B cell (primary cell): ENCODE data around the gene IL1R1. TPM values are rescaled to one million over a fixed set of nuclear protein-coding genes. Genes with fewer than 3 reads are reported as not detected.

Source experiments
- ATAC-seq: fragments of 200-7000 bp; cut with Tn5 transposase; one replicate; pipeline ENCODE4 v1.10.0; 2021; ENCODE audit warnings: low read depth, mild to moderate bottlenecking, moderate number of reproducible peaks, moderate library complexity
- CTCF ChIA-PET: fragments of 350-600 bp; sonication (Branson Sonifier 250); formaldehyde crosslinking; loops from one replicate; lab custom pipeline; 2021; ENCODE audit warnings: antibody characterized with exemption, inconsistent platforms; lab: Charles Lee
- POLR2A ChIA-PET: fragments of 350-600 bp; sonication (Branson Sonifier 250); formaldehyde crosslinking; loops from one replicate; lab custom pipeline; 2021; ENCODE audit warnings: antibody characterized with exemption; lab: Charles Lee
- DNase-seq: peaks from one replicate; pipeline ENCODE4 v3.0.0; 2013
- H2AFZ ChIP-seq: 2 replicates; pipeline ENCODE4 v1.6.1; 2012; ENCODE audit warnings: mild to moderate bottlenecking, low read depth, low read length; ENCODE audit not compliant: insufficient read depth, poor library complexity, severe bottlenecking
- H3K27ac ChIP-seq, 2 donors: 1 replicate in 1 of 2; 2 replicates in 1 of 2; pipeline ENCODE4 v1.5.1; 2012 to 2013; ENCODE audit warnings: low read length in 2 of 2, mild to moderate bottlenecking in 2 of 2, moderate library complexity in 1 of 2
- H3K27me3 ChIP-seq, 4 experiments: fragments of 200-600 bp in 1 of 4; sonication (generic) in 1 of 4; replicated peaks in 1 of 4; 1 replicate in 2 of 4; 2 replicates in 2 of 4; pipeline versions ENCODE4 v1.6.1 to v1.7.0; 2013 to 2016; ENCODE audit warnings: low read length in 3 of 4, mild to moderate bottlenecking in 2 of 4, mixed read lengths in 1 of 4, moderate library complexity in 1 of 4; ENCODE audit not compliant: insufficient read depth in 4 of 4, control insufficient read depth in 3 of 4; ENCODE audit errors: control extremely low read depth in 1 of 4
- H3K36me3 ChIP-seq, 2 experiments: replicated peaks in 1 of 2; 1 replicate in 1 of 2; 2 replicates in 1 of 2; pipeline versions ENCODE4 v1.6.1 to v1.7.1; 2013; ENCODE audit warnings: low read length in 1 of 2; ENCODE audit not compliant: insufficient read depth in 2 of 2, control insufficient read depth in 1 of 2; ENCODE audit errors: control extremely low read depth in 1 of 2, extremely low read depth in 1 of 2
- H3K4me1 ChIP-seq, 2 donors: fragments of 200-600 bp in 1 of 2; sonication (generic) in 1 of 2; 1 replicate in 1 of 2; 2 replicates in 1 of 2; pipeline versions ENCODE4 v1.5.1 to v1.6.1; 2013 to 2017; ENCODE audit warnings: low read length in 2 of 2; ENCODE audit not compliant: control insufficient read depth in 2 of 2, insufficient read depth in 2 of 2
- H3K4me2 ChIP-seq: replicated peaks from 2 replicates; pipeline ENCODE3; 2012; ENCODE audit warnings: mild to moderate bottlenecking, low read depth, low read length; ENCODE audit not compliant: poor library complexity, severe bottlenecking
- H3K4me3 ChIP-seq, 5 experiments: fragments of 200-600 bp in 1 of 5; sonication (generic) in 1 of 5; 1 replicate in 3 of 5; 2 replicates in 2 of 5; pipeline versions ENCODE4 v1.5.1 to v1.7.0; 2011 to 2016; ENCODE audit warnings: low read length in 4 of 5, mild to moderate bottlenecking in 4 of 5, low read depth in 2 of 5, control low read depth in 1 of 5, moderate library complexity in 1 of 5; ENCODE audit not compliant: insufficient read depth in 1 of 5; ENCODE audit errors: control extremely low read depth in 1 of 5, extremely low read depth in 1 of 5
- H3K79me2 ChIP-seq: fragments of 200-600 bp; sonication (generic); one replicate; pipeline ENCODE4 v1.6.0; 2016; ENCODE audit warnings: low read length; ENCODE audit not compliant: control insufficient read depth, insufficient read depth
- H3K9ac ChIP-seq: fragments of 200-600 bp; sonication (generic); 2 replicates; pipeline ENCODE4 v1.6.1; 2017; ENCODE audit warnings: mild to moderate bottlenecking, low read length, moderate library complexity
- H3K9me3 ChIP-seq, 3 donors: one replicate each; pipeline versions ENCODE4 v1.6.1 to v1.7.1; 2013; ENCODE audit warnings: low read length in 2 of 3; ENCODE audit not compliant: control insufficient read depth in 2 of 3, insufficient read depth in 1 of 3; ENCODE audit errors: control extremely low read depth in 1 of 3
- H4K20me1 ChIP-seq: 2 replicates; pipeline ENCODE4 v1.6.0; 2012; ENCODE audit warnings: mild to moderate bottlenecking, low read length; ENCODE audit not compliant: insufficient read depth, control insufficient read depth, poor library complexity, severe bottlenecking
- H3K27ac Mint-ChIP-seq: one replicate; pipeline ENCODE4 v1.8.0; 2021; ENCODE audit warnings: mixed read lengths
- H3K27me3 Mint-ChIP-seq: one replicate; pipeline ENCODE4 v1.8.0; 2021; ENCODE audit warnings: mixed read lengths
- H3K4me1 Mint-ChIP-seq: one replicate; pipeline ENCODE4 v1.8.0; 2021; ENCODE audit warnings: mixed read lengths
- H3K4me3 Mint-ChIP-seq: one replicate; pipeline ENCODE4 v1.8.0; 2021; ENCODE audit warnings: mixed read lengths
- H3K9me3 Mint-ChIP-seq: one replicate; pipeline ENCODE4 v1.8.0; 2022; ENCODE audit warnings: mixed read lengths; ENCODE audit not compliant: insufficient read depth
- CTCF ChIP-seq: fragments of 200-600 bp; IDR thresholded peaks from one replicate; pipeline ENCODE4 v1.8.0; 2022; ENCODE audit warnings: antibody characterized with exemption, mild to moderate bottlenecking
- EZH2 ChIP-seq: IDR thresholded peaks from 2 replicates; pipeline ENCODE4 v1.6.1; 2012; ENCODE audit warnings: borderline replicate concordance, low read depth, mild to moderate bottlenecking, moderate library complexity, low read length; ENCODE audit not compliant: insufficient read depth, poor library complexity, severe bottlenecking
- WGBS: methylation state at CpG from one replicate; pipeline ENCODE4 v1.1.5; 2013; ENCODE audit warnings: missing lambda C conversion rate; ENCODE audit not compliant: insufficient coverage; 5-methylcytosine and 5-hydroxymethylcytosine counted together
- intact Hi-C: fragments of 100-400 bp; cut with micrococcal nuclease; formaldehyde crosslinking; loops from one replicate; pipeline ENCODE4 v1.10.0; 2022
- polyA plus RNA-seq: library from polyadenylated mRNA; depleted of rRNA; stranded (reverse); fragments of >200 nt; gene quantifications from 2 replicates; pipeline ENCODE4 v1.2.3, GENCODE V29; 2012
- total RNA-seq, 2 donors: library from RNA; stranded (reverse); fragments of 120-200 nt in 1 of 2; gene quantifications; 1 replicate in 1 of 2; 2 replicates in 1 of 2; pipeline versions ENCODE4 v1.2.3 to v1.2.4, GENCODE V29; 2013 to 2022

IL1R1 gene
- total and polyA plus RNA-seq, 2 donors (not counting 1 experiment from before 2014, with no cell fraction given), result not detected

GRCh38 chr2:102209474-102209873 is 66.9 kb downstream of the IL1R1 start:
- Histone ChIP-seq H3K9me3 (peaks cover 0 to 3% (median 0%) of the 10 kb centered on the region in 3 donors), H3K36me3 (no peaks in the 10 kb centered on the region), H3K27me3 (peaks cover 0 to 4% (median 0%) of the 10 kb centered on the region in 4 experiments), H3K9ac (no peak overlapping the region), H3K79me2 (no peaks in the 10 kb centered on the region), H3K4me2 (no peak overlapping the region), H4K20me1 (no peaks in the 10 kb centered on the region), H3K27ac (no peak overlapping the region), H3K4me3 (no peak overlapping the region), H2AFZ (no peak overlapping the region), H3K4me1 (no peaks in the 10 kb centered on the region)
- 0% methylated on average over 1 of the region's 1 CpG for WGBS
- no peak overlapping the region for H3K27ac Mint-ChIP-seq
- intact Hi-C loops, result no loop called here
- peaks cover 16% of the 10 kb centered on the region for H3K27me3 Mint-ChIP-seq
- no peak for TF ChIP-seq EZH2
- H3K4me3 Mint-ChIP-seq, result no peak overlapping the region
- ATAC-seq, result no peak
- peaks cover 9% of the 10 kb centered on the region for H3K9me3 Mint-ChIP-seq
- POLR2A ChIA-PET, result no interaction called here
- DNase-seq, result no peak
- CTCF ChIA-PET, result no interaction called here
- H3K4me1 Mint-ChIP-seq, result no peaks in the 10 kb centered on the region

GRCh38 chr2:102217032-102217431 is 74.5 kb downstream of the IL1R1 start:
- DNase-seq, result no peak
- H3K9me3 Mint-ChIP-seq, result peaks cover 19% of the 10 kb centered on the region
- Histone ChIP-seq H3K36me3 (no peaks in the 10 kb centered on the region), H3K79me2 (no peaks in the 10 kb centered on the region), H3K4me3 (no peak overlapping the region), H3K9ac (no peak overlapping the region), H3K4me2 (no peak overlapping the region), H4K20me1 (no peaks in the 10 kb centered on the region), H2AFZ (no peak overlapping the region), H3K27ac (no peak overlapping the region), H3K27me3 (no peaks in the 10 kb centered on the region), H3K4me1 (no peaks in the 10 kb centered on the region), H3K9me3 (peaks cover 8 to 12% (median 10%) of the 10 kb centered on the region in 3 donors)
- H3K4me1 Mint-ChIP-seq, result no peaks in the 10 kb centered on the region
- ChIA-PET POLR2A (no interaction called here), CTCF (no interaction called here)
- no peak overlapping the region for H3K27ac Mint-ChIP-seq
- TF ChIP-seq EZH2 (no peak), CTCF (no peak)
- peaks cover 12% of the 10 kb centered on the region for H3K27me3 Mint-ChIP-seq
- no peak overlapping the region for H3K4me3 Mint-ChIP-seq
- intact Hi-C loops, result no loop called here
- no peak for ATAC-seq
